Measurements from ENCODE around the gene RMI1. TPM values are rescaled to one million over a fixed set of nuclear protein-coding genes. Genes with fewer than 3 reads are reported as not detected.

The RMI1 gene
- polyA plus RNA-seq, 1 experiment, result 4.0 TPM

DNA sequence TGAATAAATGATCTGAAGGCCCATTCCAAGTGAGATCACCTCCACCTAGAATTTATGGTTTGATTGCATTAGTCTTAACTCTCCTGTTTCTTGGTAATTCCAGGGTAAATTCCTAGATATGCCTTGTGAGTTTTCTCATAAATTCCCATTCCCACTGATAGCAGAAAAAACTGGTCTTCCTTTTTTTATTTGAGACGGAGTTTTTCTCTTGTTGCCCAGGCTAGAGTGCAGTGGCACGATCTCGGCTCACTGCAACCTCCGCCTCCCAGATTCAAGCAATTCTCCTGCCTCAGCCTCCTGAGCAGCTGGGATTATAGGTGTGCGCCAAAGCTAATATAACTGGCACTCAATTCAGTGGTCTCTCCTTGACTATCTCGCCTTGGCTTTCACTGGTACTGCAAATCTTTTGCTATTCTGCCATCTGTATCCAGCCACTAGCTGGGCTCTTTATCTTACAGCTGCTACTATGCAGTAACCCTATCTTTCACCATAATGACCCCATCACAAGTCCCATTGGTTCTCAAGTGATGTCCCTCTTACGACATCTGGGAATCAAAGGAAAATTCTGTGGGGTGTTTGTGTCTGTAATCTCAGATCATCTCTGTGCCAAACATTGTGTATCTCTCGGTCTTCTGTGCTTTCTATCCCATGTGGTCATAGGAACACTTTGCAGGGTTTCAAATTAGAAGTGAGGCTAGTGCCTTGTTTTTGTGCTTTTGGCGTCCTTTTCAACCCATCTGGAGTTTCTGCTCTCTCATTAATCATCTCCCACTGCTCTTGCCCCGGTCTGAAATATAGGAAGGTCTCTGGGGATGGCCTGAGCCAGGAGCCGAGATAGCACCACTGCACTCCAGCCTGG, 15.0 kb upstream of the RMI1 start:
- Histone ChIP-seq H3K27ac (ENCODE audit: low read depth, low read length) (peak overlapping the region; percentile 40), H3K9me3 (ENCODE audit: control insufficient read depth, insufficient read depth, low read length) (no peaks in the 10 kb centered on the region), H3K27me3 (ENCODE audit: control insufficient read depth, insufficient read depth, low read length) (no peaks in the 10 kb centered on the region), H3K4me3 (ENCODE audit: low read depth, low read length) (no peak overlapping the region)
- TF ChIP-seq, protein P1, sequence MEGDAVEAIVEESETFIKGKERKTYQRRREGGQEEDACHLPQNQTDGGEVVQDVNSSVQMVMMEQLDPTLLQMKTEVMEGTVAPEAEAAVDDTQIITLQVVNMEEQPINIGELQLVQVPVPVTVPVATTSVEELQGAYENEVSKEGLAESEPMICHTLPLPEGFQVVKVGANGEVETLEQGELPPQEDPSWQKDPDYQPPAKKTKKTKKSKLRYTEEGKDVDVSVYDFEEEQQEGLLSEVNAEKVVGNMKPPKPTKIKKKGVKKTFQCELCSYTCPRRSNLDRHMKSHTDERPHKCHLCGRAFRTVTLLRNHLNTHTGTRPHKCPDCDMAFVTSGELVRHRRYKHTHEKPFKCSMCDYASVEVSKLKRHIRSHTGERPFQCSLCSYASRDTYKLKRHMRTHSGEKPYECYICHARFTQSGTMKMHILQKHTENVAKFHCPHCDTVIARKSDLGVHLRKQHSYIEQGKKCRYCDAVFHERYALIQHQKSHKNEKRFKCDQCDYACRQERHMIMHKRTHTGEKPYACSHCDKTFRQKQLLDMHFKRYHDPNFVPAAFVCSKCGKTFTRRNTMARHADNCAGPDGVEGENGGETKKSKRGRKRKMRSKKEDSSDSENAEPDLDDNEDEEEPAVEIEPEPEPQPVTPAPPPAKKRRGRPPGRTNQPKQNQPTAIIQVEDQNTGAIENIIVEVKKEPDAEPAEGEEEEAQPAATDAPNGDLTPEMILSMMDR (IDR thresholded peaks at IDR 0.05; ENCODE audit: low read depth, low read length), result no peak
- ChIA-PET CTCF (interaction anchor here (1.9 kb wide), 1 partner anchor 295 kb away, joined by 7 read pairs; no protein-coding TSS in a partner anchor), POLR2A (interaction anchor here (1.5 to 1.6 kb wide), 2 partner anchors 15 to 296 kb away, joined by 5 to 6 read pairs; partner anchors contain the start of genes HNRNPK and RMI1)
- no peak for DNase-seq (ENCODE audit: low read depth, low spot score)

DNA sequence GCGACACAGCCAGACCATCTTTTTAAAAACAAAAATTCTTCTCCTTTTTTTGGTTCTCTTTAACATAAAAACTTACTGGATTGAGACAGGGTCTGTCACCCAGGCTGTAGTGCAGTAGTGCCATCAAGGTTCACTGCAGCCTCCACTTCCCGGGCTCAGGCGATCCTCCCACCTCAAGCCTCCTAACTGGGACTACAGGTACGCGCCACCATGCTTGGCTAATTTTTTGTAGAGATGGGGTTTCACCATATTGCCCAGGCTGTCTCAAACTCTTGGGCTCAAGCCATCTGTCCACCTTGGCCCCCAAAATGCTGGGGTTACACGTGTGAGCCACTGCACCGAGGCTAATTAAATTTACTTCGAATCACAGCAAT, 14.4 kb upstream of the RMI1 start:
- DNase-seq (ENCODE audit: low read depth, low spot score), result no peak
- Histone ChIP-seq H3K9me3 (ENCODE audit: control insufficient read depth, insufficient read depth, low read length) (no peaks in the 10 kb centered on the region), H3K27ac (ENCODE audit: low read depth, low read length) (peak overlapping the region; percentile 24), H3K27me3 (ENCODE audit: control insufficient read depth, insufficient read depth, low read length) (no peaks in the 10 kb centered on the region), H3K4me3 (ENCODE audit: low read depth, low read length) (no peak overlapping the region)
- TF ChIP-seq, protein P1 (IDR thresholded peaks at IDR 0.05; ENCODE audit: low read depth, low read length), result no peak
- CTCF ChIA-PET, result interaction anchor here (1.5 to 1.9 kb wide), 2 partner anchors 295 kb away, joined by 4 to 7 read pairs; no protein-coding TSS in a partner anchor
- POLR2A ChIA-PET, result interaction anchor here (1.5 kb wide), 1 partner anchor 295 kb away, joined by 5 read pairs; no protein-coding TSS in a partner anchor

DNA sequence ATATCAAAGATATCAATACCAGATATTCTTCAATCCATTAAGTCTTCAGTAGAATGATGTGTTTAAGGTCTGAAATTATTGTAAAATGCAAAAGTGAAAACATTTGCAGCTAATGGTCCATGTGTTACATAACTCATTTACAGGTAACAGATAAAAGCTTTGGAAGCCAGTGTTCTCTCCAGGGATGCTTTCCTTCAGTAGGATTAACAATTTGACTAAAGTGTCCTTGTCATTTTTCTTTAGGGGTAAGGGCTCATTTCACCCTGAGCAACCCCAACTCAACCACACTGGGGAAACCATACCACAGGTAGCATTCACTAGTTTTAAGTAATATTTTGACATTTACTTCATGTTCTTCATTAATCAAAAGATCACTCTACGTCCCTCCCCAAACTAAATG, 13.5 kb upstream of the RMI1 start:
- no peaks in the 10 kb centered on the region for H3K27me3 ChIP-seq (ENCODE audit: control insufficient read depth, insufficient read depth, low read length)
- H3K27ac ChIP-seq (ENCODE audit: low read depth, low read length), result no peak overlapping the region
- no peak for DNase-seq (ENCODE audit: low read depth, low spot score)
- ChIA-PET POLR2A (interaction anchor here (1.4 kb wide), 1 partner anchor 13 kb away, joined by 6 read pairs; the partner anchor contains the start of genes HNRNPK and RMI1), CTCF (interaction anchor here (1.5 kb wide), 1 partner anchor 294 kb away, joined by 4 read pairs; no protein-coding TSS in a partner anchor)
- H3K4me3 ChIP-seq (ENCODE audit: low read depth, low read length), result no peak overlapping the region
- TF ChIP-seq, protein P1 (IDR thresholded peaks at IDR 0.05; ENCODE audit: low read depth, low read length), result no peak
- H3K9me3 ChIP-seq (ENCODE audit: control insufficient read depth, insufficient read depth, low read length), result no peaks in the 10 kb centered on the region

DNA sequence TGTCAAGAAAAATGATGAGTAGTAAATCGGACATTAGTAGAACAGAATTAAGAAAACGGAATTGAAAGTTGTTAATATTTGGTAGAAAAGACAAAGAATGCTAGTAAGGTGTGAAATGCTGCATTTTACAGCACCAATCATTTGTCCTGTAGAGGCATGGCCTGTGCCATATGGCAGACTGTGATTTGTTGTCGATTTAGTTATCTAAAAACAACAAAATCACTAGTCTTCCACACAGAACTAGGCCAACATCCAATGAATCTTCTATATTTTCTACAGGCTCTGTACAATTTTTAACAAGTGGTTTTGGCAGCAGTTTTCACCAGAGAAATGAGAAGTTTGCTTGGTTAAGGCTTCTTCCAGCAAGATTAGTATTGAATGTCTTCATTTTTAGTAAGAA, 11.0 kb upstream of the RMI1 start:
- no peaks in the 10 kb centered on the region for H3K27me3 ChIP-seq (ENCODE audit: control insufficient read depth, insufficient read depth, low read length)
- H3K9me3 ChIP-seq (ENCODE audit: control insufficient read depth, insufficient read depth, low read length), result no peaks in the 10 kb centered on the region
- no peak overlapping the region for H3K4me3 ChIP-seq (ENCODE audit: low read depth, low read length)
- CTCF ChIA-PET, result no interaction called here
- POLR2A ChIA-PET, result no interaction called here
- H3K27ac ChIP-seq (ENCODE audit: low read depth, low read length), result no peak overlapping the region
- DNase-seq (ENCODE audit: low read depth, low spot score), result no peak
- TF ChIP-seq, protein P1 (IDR thresholded peaks at IDR 0.05; ENCODE audit: low read depth, low read length), result no peak

DNA sequence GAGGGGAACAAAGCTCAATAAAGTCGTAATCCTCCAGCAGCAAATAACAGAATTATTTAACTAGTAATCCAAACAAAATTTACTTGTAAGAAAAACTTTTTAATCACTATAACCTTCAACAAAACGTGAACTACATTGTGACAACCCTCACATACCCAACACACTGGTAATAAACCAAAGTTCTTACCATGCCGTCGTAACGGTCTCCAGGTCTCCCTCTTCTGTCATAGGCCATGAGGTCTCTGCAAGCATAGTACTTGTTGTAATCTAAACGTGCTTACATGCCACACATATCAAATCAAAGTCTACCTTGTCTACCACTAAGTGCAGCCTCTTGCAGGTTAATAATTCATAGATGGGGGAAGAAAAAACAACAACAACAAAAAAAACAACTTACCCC, 9.1 kb upstream of the RMI1 start:
- TF ChIP-seq, protein P1 (IDR thresholded peaks at IDR 0.05; ENCODE audit: low read depth, low read length), result no peak
- H3K27ac ChIP-seq (ENCODE audit: low read depth, low read length), result no peak overlapping the region
- H3K4me3 ChIP-seq (ENCODE audit: low read depth, low read length), result no peak overlapping the region
- DNase-seq (ENCODE audit: low read depth, low spot score), result no peak
- ChIA-PET CTCF (interaction anchor here (1.1 to 3.6 kb wide), 2 partner anchors 51 to 290 kb away, joined by 3 to 16 read pairs; no protein-coding TSS in a partner anchor), POLR2A (no interaction called here)
- H3K9me3 ChIP-seq (ENCODE audit: control insufficient read depth, insufficient read depth, low read length), result no peaks in the 10 kb centered on the region
- no peaks in the 10 kb centered on the region for H3K27me3 ChIP-seq (ENCODE audit: control insufficient read depth, insufficient read depth, low read length)
